GM19239 (cell line): Measurements from ENCODE around the gene UTP18.
"Not testable (repeated sequence)": the region's sequence is repeated elsewhere in the genome, so short reads cannot be mapped to it uniquely, and the experiment has no call there.

Source experiments
- DNase-seq: peaks from one replicate; pipeline ENCODE4 v3.0.0; 2011; ENCODE audit warnings: low spot score; ENCODE audit not compliant: insufficient read length
- FAIRE-seq: peaks from 2 replicates; lab custom pipeline; 2011; peaks lifted over from hg19 to GRCh38; lab: Jason Lieb, UNC

The UTP18 gene

GRCh38 chr17:51325471-51325870 is 65.1 kb downstream of the UTP18 start:
- no peak for FAIRE-seq
- no peak for DNase-seq

- FAIRE-seq, DNase-seq: not testable (repeated sequence)
Measured at GRCh38 chr17:51330861-51331503, 70.6 kb downstream of the UTP18 start.

- FAIRE-seq (no peak), DNase-seq (no peak)
Measured at GRCh38 chr17:51335006-51335590, 74.8 kb downstream of the UTP18 start.

- DNase-seq (no peak), FAIRE-seq (no peak)
Measured at GRCh38 chr17:51335883-51336822, 75.8 kb downstream of the UTP18 start.

GRCh38 chr17:51341457-51341856 is 81.1 kb downstream of the UTP18 start:
- DNase-seq (no peak), FAIRE-seq (no peak)

- FAIRE-seq, result no peak
- no peak for DNase-seq
Measured at GRCh38 chr17:51342257-51342656, 81.9 kb downstream of the UTP18 start.

GRCh38 chr17:51344532-51344931 is 84.2 kb downstream of the UTP18 start:
- FAIRE-seq, result no peak
- no peak for DNase-seq

GRCh38 chr17:51346218-51346982 is 86.1 kb downstream of the UTP18 start:
- no peak for DNase-seq
- no peak for FAIRE-seq
